HK-2 (cell line): ENCODE results near the gene MRPL24.

ENCODE experiments used
- DNase-seq: peaks from one replicate; pipeline ENCODE4 v3.0.0-alpha.2; 2018; ENCODE audit not compliant: unreplicated experiment

The MRPL24 gene

GRCh38 chr1:156743367-156744302, 2.7 kb upstream of the MRPL24 start:
- DNase-seq: no peak

GRCh38 chr1:156742801-156743200, 1.9 kb upstream of the MRPL24 start:
- DNase-seq: no peak

- no peak for DNase-seq
Measured at GRCh38 chr1:156742017-156742416, 1.1 kb upstream of the MRPL24 start.

- no peak for DNase-seq
Measured at GRCh38 chr1:156741481-156741983, 644 bp upstream of the MRPL24 start.

- DNase-seq: no peak
Measured at GRCh38 chr1:156740237-156740740, 599 bp downstream of the MRPL24 start.

GRCh38 chr1:156738916-156739315, 2.0 kb downstream of the MRPL24 start:
- DNase-seq: no peak

GRCh38 chr1:156738407-156738806, 2.5 kb downstream of the MRPL24 start:
- DNase-seq: no peak

- DNase-seq: no peak
Measured at GRCh38 chr1:156733989-156734584, 6.8 kb downstream of the MRPL24 start.

- peak; percentile 93 for DNase-seq
Measured at GRCh38 chr1:156728599-156729462, 12.1 kb downstream of the MRPL24 start, which contains the start of gene ISG20L2. Gene ISG20L2 (minus strand): TSS chr1:156728766. CDS start chr1:156727652, 1,114 bp downstream.

- DNase-seq: no peak
Measured at GRCh38 chr1:156727926-156728598, 12.8 kb downstream of the MRPL24 start, which contains the start of gene METTL25B. Gene METTL25B (plus strand): TSS chr1:156728469. CDS start chr1:156729105, 636 bp downstream.

GRCh38 chr1:156727492-156727891, 13.4 kb downstream of the MRPL24 start:
- DNase-seq: no peak

- peak; percentile 57 for DNase-seq
Measured at GRCh38 chr1:156726549-156727226, 14.2 kb downstream of the MRPL24 start.

GRCh38 chr1:156725683-156726280, 15.1 kb downstream of the MRPL24 start:
- peak; percentile 89 for DNase-seq

GRCh38 chr1:156721535-156721934, 19.4 kb downstream of the MRPL24 start:
- no peak for DNase-seq

GRCh38 chr1:156721131-156721530, 19.8 kb downstream of the MRPL24 start:
- DNase-seq: no peak

GRCh38 chr1:156717351-156717750, 23.5 kb downstream of the MRPL24 start:
- DNase-seq: no peak

- DNase-seq: no peak
Measured at GRCh38 chr1:156714830-156715229, 26.1 kb downstream of the MRPL24 start.

GRCh38 chr1:156712626-156713025, 28.3 kb downstream of the MRPL24 start:
- DNase-seq: no peak

- DNase-seq: no peak
Measured at GRCh38 chr1:156711011-156711817, 29.7 kb downstream of the MRPL24 start.
